Retinal pigment epithelial cell (primary cell): ENCODE results near the gene E2F2.
"Not testable (repeated sequence)": the region's sequence is repeated elsewhere in the genome, so short reads cannot be mapped to it uniquely, and the experiment has no call there.

Experiments
- DNase-seq: peaks from one replicate; pipeline ENCODE4 v3.0.0-alpha.2; 2010; ENCODE audit warnings: low read depth
- H3K4me3 ChIP-seq: 2 replicates; pipeline ENCODE4 v1.5.1; 2011; ENCODE audit warnings: mild to moderate bottlenecking, low read length, control low read depth, moderate library complexity
- CTCF ChIP-seq: conservative IDR thresholded peaks from 2 replicates; pipeline ENCODE4 v1.5.1; 2011; ENCODE audit warnings: low read depth, low read length, control low read depth, inconsistent platforms

Gene E2F2

DNA sequence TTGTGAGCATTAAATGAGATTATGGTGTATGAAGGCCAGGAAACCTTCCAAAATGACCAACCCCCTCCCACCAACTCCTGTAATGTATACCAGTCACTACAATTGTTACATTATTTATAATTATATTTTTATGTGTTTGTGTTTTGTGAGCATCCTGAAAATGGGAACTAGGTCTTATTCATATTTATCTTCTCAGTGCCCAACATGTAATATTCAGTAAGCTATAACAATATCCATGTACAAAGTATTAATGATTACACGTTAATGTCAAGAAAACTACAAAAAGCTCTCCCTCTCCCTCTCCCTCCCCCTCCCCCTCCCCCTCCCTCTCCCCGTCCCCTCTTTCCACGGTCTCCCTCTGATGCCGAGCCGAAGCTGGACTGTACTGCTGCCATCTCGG is 28.1 kb downstream of the E2F2 start:
- DNase-seq = no peak
- no peak overlapping the region for H3K4me3 ChIP-seq
- TF ChIP-seq CTCF = no peak

DNA sequence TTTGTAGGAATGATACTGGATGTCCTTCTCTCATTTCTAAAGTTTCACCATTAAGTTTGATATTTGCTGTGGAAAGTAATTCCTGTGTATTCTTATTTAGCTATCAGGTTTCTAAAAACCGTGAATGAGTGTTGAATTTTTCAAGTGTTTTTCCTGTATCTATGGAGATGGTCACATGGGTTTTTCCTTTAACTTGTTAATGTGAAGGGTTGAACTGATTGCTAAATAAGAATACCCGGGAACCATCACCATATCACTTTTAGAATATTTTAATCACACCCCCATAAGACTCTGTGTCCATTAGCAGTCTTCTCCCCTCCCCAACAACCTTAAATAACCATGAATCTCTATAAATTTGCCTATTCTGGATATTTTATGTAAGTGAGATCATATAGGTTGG is 30.6 kb downstream of the E2F2 start:
- no peak overlapping the region for H3K4me3 ChIP-seq
- TF ChIP-seq CTCF = no peak
- DNase-seq = no peak

DNA sequence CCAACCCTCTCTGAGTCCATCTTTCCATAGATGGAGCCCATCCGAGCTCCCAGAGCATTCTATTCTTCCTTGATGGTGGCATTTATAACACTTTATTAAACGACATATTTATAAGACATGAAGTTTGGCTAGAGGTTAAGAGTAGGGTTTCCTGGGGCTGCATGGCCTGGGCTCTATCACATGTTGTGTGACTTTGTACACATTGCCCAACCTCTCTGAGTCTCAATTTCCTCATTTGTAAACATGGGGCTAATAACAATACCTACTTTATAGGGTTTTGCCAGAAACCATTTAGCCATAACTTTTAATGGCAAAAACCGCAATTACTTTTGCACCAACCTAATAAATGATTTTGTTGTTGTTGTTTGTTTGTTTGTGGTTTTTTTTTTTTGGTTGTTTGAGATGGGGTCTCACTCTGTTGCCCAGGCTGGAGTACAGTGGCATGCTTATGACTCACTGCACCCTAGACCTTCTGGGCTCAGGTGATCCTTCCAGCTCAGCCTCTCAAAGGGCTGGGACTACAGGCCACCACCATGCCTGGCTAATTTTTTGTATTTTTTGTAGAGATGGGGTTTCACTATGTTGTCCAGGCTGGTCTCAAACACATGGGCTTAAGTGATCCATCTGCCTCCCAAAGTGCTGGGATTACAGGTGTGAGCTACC is 33.1 kb downstream of the E2F2 start:
- no peak for DNase-seq
- H3K4me3 ChIP-seq = no peak overlapping the region
- no peak for TF ChIP-seq CTCF

GRCh38 chr1:23496490-23497181 is 34.4 kb downstream of the E2F2 start:
- H3K4me3 ChIP-seq = no peak overlapping the region
- TF ChIP-seq CTCF = no peak
- DNase-seq = no peak

GRCh38 chr1:23494836-23495235 is 36.2 kb downstream of the E2F2 start:
- H3K4me3 ChIP-seq, DNase-seq: not testable (repeated sequence)

- DNase-seq, H3K4me3 ChIP-seq: not testable (repeated sequence)
Measured at GRCh38 chr1:23492776-23493175, 38.3 kb downstream of the E2F2 start.

DNA sequence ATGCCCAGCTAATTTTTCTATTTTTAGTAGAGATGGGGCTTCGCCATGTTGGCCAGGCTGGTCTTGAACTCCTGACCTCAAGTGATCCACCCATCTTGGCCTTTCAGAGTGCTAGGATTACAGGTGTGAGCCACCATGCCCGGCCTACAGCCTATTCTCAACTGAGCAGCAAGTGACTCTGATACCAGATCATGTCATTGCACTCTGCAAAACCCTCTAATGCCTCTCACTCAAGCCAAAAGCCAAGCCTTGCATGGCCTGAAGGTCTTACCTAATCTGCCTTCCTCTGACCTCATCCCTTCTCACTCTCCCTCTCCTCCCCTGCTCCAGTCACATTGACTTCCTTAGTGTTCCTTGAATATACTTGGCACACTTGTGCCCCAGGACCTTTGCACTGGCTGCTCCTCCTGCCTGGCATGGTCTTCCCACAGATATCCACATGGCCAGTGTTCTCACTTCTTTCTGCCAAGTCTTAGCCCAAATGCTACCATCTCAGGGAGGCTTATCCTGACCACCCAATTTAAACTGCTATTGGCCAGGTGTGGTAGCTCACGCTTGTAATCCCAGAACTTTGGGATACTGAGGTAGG is 38.8 kb downstream of the E2F2 start:
- TF ChIP-seq CTCF = no peak
- no peak overlapping the region for H3K4me3 ChIP-seq
- no peak for DNase-seq

DNA sequence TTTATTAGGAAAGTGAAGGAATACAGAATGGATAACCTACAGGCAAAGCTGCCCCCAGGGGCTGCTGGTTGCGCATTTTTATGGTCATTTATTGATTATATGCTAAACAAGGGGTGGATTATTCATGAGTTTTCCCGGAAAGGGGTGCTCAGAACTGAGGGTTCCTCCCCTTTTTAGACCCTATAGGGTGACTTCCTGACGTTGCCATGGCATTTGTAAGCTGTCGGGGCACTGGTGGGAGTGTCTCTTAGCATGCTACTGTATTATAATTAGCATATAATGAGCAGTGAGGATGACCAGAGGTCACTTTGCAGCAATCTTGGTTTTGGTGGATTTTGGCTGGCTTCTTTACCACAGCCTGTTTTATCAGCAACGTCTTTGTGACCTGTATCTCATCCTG is 41.2 kb downstream of the E2F2 start:
- DNase-seq = no peak
- no peak overlapping the region for H3K4me3 ChIP-seq
- TF ChIP-seq CTCF = no peak
